ENCODE measurements around the gene EDIL3. TPM values are rescaled to one million over a fixed set of nuclear protein-coding genes. Genes with fewer than 3 reads are reported as not detected.

Gene EDIL3
- total and polyA plus RNA-seq, 2 donors (not counting 3 experiments of a cell fraction or from before 2014, with no cell fraction given): 9.1 to 28.8 TPM

- no peak overlapping the region for H3K9ac ChIP-seq (replicated peaks; ENCODE audit: extremely low read depth, insufficient read depth, low read length)
- no peak overlapping the region for H3K27ac ChIP-seq (ENCODE audit: insufficient read depth, low read depth, low read length)
- H3K4me1 ChIP-seq (ENCODE audit: control insufficient read depth, extremely low read depth, insufficient read depth, low read length): no peaks in the 10 kb centered on the region
- no peaks in the 10 kb centered on the region for H3K27me3 ChIP-seq (ENCODE audit: control insufficient read depth in 2 of 2, insufficient read depth in 2 of 2, low read length in 2 of 2)
- H3K36me3 ChIP-seq (ENCODE audit: control insufficient read depth in 2 of 2, extremely low read depth in 1 of 2, insufficient read depth in 2 of 2, low read length in 2 of 2): no peaks in the 10 kb centered on the region
- no peak overlapping the region for H3K4me3 ChIP-seq (replicated peaks in 1 of 3; ENCODE audit: insufficient read depth in 1 of 3, low read depth in 1 of 3, low read length in 3 of 3)
- H3K4me2 ChIP-seq (ENCODE audit: insufficient read depth, low read length): no peak overlapping the region
- dilution Hi-C loops (cut with MboI; ENCODE audit: extremely low pct_ligation_motif_present, low sequenced_read_pairs) (no loop called here), intact Hi-C loops (cut with micrococcal nuclease) (no loop called here)
- ChIA-PET CTCF (interaction anchor here (2.3 kb wide), 1 partner anchor 12 kb away, joined by 10 read pairs; no protein-coding TSS in a partner anchor), POLR2A (no interaction called here)
- H3K9me1 ChIP-seq (replicated peaks; ENCODE audit: control insufficient read depth, extremely low read depth, insufficient read depth, low read length): no peaks in the 10 kb centered on the region
- no TSS peak for BruUV-seq (replicated peaks)
- TF ChIP-seq MAX (IDR thresholded peaks at IDR 0.05; ENCODE audit: insufficient read depth, insufficient read length): no peak
- TF ChIP-seq GATA2 (IDR thresholded peaks at IDR 0.05; ENCODE audit: insufficient read depth, insufficient read length, low read depth, low read length): no peak
- no peak for TF ChIP-seq EZH2 (IDR thresholded peaks at IDR 0.05; ENCODE audit: borderline replicate concordance, low read depth, low read length, severe bottlenecking)
- no peak for TF ChIP-seq JUN (IDR thresholded peaks at IDR 0.05; ENCODE audit: borderline replicate concordance, insufficient read depth, insufficient read length, low read depth)
- TF ChIP-seq, protein P1, sequence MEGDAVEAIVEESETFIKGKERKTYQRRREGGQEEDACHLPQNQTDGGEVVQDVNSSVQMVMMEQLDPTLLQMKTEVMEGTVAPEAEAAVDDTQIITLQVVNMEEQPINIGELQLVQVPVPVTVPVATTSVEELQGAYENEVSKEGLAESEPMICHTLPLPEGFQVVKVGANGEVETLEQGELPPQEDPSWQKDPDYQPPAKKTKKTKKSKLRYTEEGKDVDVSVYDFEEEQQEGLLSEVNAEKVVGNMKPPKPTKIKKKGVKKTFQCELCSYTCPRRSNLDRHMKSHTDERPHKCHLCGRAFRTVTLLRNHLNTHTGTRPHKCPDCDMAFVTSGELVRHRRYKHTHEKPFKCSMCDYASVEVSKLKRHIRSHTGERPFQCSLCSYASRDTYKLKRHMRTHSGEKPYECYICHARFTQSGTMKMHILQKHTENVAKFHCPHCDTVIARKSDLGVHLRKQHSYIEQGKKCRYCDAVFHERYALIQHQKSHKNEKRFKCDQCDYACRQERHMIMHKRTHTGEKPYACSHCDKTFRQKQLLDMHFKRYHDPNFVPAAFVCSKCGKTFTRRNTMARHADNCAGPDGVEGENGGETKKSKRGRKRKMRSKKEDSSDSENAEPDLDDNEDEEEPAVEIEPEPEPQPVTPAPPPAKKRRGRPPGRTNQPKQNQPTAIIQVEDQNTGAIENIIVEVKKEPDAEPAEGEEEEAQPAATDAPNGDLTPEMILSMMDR (IDR thresholded peaks at IDR 0.05; ENCODE audit: extremely low read depth in 1 of 2, insufficient read depth in 1 of 2, low read depth in 1 of 2, low read length in 2 of 2): no peak
- no peak for TF ChIP-seq FOS (IDR thresholded peaks at IDR 0.05; ENCODE audit: borderline replicate concordance, insufficient read depth, low read length)
- TF ChIP-seq POLR2A (IDR thresholded peaks at IDR 0.05; ENCODE audit: low read depth, low read length): no peak
- TF ChIP-seq MYC (IDR thresholded peaks at IDR 0.05; ENCODE audit: low read depth, low read length): no peak
- TF ChIP-seq POLR2AphosphoS5 (IDR thresholded peaks at IDR 0.05; ENCODE audit: insufficient read depth, low read depth, low read length): no peak
- FAIRE-seq (no peak), DNase-seq (ENCODE audit: low read depth, low spot score) (no peak)
- no peaks in the 10 kb centered on the region for H3K79me2 ChIP-seq (ENCODE audit: control insufficient read depth, insufficient read depth, low read length)
- H3K9me3 ChIP-seq (replicated peaks; ENCODE audit: control insufficient read depth, insufficient read depth, low read length): no peaks in the 10 kb centered on the region
- H2AFZ ChIP-seq (ENCODE audit: low read depth, low read length): no peak overlapping the region
- no peaks in the 10 kb centered on the region for H4K20me1 ChIP-seq (replicated peaks; ENCODE audit: control insufficient read depth, extremely low read depth, insufficient read depth, low read length)
These were observed 484.4 kb downstream of the EDIL3 start for GRCh38 chr5:83900306-83900705.
